ENCODE measurements around the gene TMEM200B.
"Not testable (repeated sequence)": the region's sequence is repeated elsewhere in the genome, so short reads cannot be mapped to it uniquely, and the experiment has no call there.

TMEM200B gene

DNA sequence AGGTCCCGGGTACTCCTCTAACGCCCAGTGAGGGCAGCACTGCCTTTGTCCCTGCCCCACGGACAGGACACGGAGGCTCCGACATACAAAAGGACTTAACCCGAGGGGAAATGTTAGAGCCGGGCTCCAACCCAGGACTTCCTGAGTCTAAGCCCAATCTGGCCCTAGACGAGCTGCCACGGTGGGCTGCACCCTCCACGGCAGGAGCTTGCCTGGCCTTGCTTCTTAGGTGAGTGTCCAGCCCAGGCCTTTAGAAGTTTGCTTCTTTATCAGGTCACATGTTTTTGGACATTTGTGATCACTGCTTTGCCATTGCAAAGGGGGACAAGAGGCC, 11.0 kb upstream of the TMEM200B start:
- DNase-seq (ENCODE audit: low spot score): no peak

DNA sequence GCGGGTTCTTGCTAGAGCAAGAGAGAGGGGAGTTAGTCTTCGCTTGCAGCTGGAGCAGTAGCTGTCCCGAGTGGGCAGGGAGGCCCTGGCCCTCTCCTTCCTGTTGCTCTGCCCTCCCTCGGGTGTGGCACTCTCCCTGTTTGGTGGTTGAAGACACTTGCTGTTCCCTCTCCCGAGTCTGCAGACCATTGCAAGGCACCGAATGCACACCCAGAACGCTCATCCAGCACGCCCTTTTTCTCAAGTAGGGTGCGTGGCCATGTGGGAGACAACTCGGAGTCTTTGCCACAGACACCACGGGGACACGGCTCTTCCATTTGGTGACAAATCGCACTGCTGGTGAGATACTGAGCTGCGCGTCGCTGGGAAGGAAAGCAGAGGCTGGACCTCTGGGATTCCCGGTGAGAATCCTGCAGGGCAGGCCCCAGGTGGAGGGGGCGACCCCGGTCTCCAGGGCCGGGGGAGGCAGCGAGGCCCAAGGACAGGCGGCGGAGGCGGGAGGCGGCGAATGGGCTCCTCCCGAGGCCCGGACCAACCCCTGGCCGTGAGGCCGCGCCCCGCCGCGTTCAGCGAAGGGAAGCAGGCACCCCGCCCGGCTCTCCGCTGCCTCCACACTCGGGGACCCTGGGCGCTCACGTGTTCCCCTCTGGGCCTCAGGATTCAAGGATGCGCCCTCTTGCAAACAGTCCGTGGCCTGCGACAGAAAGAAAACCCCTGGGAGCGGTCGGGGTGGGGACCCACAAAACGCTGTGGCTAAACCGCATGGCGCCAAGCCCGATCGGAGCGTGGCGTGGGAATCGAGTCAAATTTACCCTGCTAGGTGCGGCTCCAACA, 10.4 kb upstream of the TMEM200B start:
- no peak for DNase-seq (ENCODE audit: low spot score)

DNA sequence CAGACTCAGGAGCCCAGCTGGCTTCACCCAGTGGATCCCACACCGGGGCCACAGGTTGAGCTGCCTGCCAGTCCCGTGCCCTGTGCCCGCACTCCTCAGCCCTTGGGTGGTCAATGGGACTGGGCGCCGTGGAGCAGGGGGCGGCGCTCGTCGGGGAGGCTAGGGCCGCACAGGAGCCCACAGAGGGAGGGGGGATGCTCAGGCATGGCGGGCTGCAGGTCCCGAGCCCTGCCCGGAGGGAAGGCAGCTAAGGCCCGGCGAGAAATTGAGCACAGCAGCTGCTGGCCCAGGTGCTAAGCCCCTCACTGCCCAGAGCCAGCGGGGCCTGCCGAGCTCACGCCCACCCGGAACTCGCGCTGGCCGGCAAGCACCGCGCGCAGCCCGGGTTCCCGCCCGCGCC, 7.4 kb upstream of the TMEM200B start:
- not testable (repeated sequence) for DNase-seq (ENCODE audit: low spot score)

DNA sequence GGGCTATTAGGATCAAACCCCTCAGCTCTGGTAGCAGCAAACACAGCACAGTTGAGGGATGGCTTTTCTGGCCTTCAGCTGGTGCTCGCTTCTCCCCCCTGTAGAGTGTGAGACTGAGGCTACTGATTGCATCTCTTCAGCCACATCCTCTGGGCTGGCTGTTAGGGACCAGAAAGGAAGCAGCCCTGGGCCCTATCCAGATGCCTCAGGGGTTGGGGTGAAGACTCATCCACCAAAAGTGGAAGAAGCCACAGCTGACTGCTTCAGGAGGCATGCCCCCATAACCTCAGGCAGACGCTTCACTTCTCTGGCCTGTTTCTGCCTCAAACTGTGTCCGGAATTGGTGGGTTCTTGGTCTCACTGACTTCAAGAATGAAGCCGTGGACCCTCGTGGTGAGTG, 6.2 kb upstream of the TMEM200B start:
- no peak for DNase-seq (ENCODE audit: low spot score)

DNA sequence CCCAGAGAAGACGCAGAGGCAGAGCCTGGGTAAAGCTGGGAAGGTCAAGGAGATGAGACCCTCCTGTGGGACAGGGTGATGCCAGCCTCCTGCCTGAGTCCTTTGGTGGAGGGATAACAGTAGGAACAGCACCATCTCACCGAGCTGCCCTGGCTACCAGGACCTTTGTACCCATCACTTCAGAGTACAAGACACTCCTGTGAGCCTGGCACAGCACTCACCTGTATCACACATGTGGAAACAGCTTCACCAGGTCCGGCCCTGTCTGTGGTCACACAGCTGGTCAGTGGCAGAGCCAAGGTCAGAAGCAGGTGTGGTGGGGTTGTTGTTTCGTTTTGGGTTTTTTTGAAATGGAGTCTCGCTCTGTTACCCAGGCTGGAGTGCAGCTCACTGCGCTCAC, 5.0 kb upstream of the TMEM200B start:
- no peak for DNase-seq (ENCODE audit: low spot score)

DNA sequence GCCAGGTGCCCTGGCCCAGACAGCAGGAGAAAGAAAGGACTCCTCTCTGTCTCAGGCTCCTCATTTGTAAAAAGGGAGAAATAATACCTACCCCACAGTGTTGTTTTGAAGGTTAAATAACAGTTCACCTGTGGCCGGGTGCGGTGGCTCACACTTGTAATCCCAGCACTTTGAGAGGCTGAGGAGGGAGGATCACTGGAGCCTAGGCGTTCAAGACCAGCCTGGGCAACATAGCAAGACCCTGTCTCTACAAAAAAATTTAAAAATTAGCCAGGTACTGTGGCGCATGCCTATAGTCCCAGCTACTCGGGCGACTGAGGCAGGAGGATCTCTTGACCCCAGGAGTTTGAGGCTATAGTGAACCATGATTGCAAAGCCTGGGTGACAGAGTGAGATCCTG, 2.5 kb upstream of the TMEM200B start:
- DNase-seq (ENCODE audit: low spot score): no peak

DNA sequence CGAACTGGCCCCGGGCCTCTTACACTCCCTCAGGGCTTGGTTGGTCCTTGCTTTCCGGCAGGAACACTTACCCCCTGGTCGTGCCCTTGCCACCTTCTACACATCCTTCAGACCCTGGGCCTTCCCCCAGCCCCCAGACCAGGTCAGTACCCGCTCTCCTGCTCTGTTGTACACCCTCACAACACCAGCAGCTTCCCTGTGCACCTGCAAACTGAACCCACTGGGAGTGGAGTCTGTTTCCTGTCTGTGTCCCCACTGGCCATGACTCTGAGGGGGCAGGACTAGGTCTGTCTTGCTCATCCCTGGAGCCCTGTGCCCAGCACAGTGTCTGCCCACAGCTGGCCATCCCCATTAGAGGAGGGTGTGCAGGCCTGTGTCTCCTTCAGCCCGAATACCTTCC, 2.1 kb upstream of the TMEM200B start:
- DNase-seq (ENCODE audit: low spot score): no peak

DNA sequence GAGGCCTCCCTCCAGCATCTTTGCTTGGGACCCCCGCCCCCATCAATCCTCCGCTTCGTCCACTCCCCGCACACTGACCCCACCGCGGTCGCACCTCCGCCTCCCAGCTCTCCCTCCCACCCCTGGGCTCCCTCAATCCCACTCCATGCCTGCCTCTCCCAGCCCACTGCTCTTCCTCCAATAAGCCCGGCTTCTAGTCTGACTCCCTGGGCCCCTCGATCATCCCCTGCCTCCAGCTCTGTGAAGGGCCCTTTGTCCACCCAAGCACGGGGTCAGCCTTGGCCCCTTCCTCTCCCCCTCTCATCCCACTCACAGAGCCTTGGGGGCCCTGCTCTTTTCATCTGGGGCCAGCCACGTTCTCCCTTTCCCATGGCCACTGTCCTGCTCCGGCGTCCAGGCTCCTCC, 1.5 kb upstream of the TMEM200B start:
- peak; percentile 21 for DNase-seq (ENCODE audit: low spot score)

DNA sequence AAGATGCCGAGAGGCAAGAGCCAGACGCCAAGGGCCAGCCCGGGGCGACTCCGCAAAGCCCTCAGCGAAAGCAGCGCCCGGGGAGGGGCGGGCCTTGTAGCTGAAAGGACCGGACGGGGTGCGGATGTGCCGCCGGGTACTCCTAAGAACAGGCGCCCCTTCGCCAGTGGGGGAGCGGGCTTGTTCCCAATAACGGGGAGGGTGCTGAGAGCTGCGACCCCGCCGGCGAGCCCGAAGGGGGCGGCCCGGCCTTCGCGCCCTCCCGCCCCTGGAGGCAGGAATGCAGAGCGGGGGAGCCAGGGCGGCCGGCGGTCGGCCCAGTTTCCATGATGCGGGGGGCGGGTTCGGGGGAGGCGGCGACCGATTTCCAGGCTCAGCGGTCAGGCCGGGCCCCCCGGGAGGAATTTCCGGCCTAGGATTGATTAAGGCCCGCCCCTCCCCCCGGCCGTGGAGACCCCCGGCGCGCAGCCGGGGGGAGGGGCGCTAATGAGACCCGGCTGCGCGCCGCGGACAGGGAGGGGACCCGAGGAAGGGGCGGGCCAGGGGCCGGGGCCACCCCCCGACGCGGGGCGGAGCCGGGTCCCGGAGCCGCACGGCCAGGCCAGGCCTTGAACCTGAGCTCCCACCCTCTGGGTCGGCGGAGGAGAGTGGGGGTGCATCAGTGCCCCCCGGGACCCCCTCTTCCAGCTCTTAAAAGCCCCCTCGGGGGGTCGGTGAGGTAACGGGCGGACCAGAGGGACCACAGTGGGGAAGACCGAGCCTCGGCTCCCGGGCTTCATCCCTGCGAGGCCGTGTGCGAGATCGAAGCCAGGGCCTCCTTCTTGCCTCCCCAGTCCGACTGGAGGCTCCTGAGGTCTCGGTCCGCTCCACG, 898 bp upstream of the TMEM200B start:
- DNase-seq (ENCODE audit: low spot score): peak; percentile 77

DNA sequence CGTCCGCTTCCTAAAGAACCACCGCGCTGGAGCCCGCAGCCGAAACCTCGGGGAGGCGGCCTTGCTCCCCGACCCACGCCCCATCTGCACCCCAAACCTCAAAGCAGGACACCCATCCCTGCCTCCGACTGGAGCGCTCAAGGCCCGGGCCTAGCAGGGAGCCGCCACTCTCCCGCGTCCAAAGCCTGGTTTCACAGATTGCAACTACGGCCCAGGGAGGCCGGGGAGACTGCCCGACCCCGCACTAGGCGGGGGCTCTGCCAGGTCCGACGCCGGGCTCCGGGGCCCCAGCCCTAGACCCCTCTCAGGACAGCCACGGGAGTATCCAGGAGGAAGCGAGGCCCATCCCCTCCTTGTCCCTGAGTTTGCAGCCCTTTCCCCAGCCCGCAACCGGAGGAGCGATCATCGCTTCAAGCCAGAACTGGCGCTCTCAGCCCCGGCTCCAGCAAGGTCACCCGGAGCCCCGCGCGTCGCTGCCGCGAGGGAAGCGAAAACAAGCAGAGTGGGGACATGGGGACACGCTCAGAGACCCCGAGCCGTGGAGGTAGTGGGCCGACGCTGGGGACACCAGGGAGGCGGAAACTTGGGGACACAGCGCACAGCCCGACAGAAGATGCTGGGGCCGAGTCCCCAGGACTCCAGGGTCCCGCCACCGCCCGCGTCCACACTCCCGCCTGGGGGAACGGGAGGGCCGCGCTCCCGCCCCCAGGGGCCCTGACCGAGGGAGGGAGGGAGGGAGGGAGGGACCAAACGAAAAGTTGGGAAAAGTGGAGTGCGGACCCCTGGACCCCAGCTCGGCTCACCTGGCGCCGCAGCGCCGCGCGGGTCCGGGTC, 433 bp downstream of the TMEM200B start:
- no peak for DNase-seq (ENCODE audit: low spot score)

DNA sequence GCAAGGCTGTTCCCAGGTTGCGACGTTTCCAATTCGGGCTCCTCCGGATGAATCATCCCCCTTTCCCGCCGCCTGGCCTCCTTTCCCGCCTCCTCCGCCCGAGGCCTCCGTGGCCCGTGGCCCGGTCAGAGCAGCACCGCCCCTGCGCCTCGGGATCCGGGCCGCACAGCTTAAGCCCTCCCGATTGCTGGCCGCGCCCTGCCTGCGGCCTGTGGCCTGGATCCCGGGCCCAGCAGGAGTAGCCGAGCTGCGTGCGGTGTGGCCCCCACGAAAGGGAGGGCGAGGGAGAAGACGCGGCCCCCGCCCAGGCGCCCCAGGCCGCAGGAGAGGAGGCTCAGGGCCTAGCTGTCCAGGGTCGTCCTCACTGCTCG, 1.0 kb downstream of the TMEM200B start:
- no peak for DNase-seq (ENCODE audit: low spot score)

DNA sequence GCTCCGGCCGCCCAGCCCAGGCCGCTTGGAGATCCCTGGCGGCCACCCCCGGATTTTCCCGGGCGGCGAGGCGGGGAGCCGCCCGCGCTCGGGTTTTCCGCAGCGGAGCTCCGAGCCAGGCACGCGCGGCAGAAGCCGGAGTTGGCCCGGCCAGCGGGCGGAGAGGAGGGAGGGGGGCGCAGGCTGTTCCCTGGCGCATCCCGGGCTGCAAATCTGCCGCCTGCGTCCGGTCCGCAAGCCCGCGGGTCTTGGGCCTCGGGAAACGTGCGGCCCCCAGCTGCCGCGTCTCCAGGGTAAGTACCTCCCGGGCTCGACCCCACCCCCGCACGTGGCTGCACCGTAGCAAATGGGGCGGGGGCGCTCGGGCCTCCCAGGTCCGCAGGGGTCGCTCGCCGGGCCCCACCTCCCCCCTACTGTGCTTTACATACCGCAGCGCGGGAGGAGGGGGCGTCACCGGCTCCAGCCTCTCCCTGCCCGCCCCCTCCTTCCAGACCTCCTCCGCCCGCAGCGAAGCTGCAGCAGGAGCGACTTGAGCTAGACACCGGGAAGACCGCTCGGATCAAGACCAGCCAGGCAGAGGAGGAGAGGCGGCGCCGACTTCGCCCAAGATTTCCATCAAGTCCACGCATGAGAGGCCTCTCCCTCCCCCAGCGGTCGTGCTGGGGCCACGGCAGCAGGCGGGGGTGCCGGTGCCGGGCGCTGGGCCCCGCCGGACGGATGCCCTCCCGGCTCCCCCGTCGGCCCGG, 1.6 kb downstream of the TMEM200B start:
- DNase-seq (ENCODE audit: low spot score): no peak

DNA sequence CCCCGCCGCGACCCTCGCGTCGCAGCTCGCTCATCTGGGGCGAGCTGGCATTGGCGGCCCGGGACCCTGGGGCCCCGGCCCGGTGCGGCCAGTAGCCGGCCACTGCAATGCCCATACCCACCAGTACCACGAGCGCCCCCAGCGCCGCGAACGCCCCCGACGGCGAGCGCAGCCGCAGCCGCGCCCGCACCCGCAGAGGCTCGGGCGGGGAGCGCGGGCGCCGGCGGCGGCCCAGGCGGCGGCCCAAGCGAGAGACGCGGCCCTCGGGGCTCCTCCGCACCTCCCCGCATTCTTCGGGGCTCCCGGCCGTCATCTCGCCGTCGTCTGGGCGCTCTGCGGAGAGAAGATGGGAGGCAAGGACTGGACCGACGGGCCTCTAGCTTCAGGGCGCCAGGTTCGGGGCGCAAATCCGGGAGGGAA, 2.2 kb downstream of the TMEM200B start:
- DNase-seq (ENCODE audit: low spot score): no peak

DNA sequence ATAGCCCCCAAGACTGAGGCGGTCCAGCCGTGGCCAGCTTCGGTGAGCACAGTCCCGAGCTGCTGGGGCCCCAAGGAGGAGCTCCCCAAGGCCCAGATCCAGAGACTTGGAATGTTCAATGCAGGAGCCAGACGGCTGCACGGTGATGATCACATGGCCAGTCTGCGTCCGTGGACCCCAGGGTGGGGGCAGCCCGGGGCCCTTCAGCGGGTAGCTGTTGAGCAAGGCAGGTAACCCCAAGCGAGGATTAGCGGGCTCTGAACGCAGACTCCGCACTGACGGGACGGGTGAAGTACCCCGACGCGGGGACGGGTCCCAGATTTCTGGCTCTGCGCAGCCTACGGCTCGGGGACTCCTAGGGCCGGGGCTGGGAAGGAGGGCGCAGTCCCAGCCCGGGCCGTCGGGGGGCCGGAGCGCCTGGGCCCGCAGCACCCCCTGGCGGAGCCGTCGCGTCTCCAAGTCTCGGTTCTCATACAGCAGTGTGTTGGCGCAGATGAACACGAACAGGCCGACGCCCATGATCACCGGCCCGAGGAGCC, 2.7 kb downstream of the TMEM200B start:
- no peak for DNase-seq (ENCODE audit: low spot score)

DNA sequence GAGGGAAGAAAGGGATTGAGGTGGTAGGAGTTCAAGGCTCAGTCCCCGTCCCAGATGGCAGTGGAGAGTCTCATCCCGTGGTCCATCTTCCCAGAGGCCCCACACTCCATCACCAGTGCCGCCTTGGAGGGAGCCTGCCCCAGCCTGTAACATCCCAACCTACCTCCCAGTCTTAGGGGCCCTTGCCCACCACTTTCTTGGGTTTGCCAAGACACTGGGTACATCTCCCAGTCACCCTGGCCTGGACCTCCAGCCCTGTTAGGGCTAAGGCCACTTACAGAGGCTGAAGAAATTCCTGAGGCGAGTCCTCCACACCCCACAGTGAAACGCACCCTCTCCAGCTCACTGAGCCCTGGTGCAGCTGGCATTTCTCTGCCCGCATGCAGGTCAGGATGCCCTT, 3.3 kb downstream of the TMEM200B start:
- DNase-seq (ENCODE audit: low spot score): no peak

DNA sequence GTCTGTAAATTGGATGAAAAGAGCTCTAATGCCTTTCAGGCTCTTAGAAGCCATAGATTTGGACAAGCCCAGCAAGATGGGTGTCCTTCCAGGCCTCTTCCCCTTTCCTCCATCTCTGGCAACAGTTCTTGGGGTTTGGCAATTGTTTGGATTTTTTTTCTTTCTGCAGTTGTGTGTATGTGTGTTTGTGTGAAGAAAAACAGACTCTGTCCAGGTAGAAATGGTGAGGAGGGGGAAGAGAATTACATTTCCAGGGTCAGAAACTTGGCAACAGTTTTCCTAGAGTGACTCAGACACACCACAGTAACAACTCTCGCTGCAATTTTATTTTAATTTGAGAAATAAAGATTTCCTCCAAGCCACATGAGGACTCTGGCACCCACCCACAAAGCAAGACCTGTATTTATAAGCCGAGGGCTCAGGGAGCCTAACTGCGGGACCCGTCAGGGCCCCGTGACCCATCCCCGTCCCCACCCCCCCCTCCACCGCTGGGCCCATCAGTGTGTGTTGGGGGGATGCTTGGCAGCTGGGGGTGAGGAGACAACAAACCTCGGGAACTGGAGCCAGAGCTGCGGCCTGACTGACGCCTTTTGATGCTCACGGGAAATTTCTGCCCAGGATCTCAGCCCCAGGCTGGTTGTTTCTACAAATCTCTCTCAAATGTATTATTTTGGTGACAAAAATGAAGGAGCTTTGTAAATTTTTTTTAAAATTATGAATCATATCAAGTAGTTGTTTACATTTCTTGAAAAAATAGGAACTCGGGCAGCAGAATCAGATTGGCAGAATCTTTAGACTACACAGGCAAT, 4.4 kb downstream of the TMEM200B start:
- DNase-seq (ENCODE audit: low spot score): no peak

DNA sequence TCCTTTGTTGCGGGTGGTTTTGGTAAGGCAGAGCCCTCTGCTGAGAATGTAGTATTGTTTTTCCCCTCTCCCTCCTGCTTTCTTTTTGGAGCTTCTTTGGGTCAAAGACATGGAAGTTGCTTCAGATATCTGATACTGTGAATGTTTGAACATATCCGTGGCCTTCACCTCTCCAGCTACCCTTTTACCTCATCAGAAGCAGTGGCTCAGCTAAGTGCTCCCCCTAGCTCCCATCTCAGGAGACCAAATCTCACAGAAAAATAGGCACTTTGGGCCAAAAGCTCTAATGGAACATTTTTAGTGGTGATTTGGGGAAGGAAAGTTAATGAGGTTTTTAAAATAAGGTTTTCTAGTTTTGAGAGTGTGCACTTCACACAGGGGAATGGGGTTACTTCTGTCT, 6.3 kb downstream of the TMEM200B start:
- DNase-seq (ENCODE audit: low spot score): no peak

DNA sequence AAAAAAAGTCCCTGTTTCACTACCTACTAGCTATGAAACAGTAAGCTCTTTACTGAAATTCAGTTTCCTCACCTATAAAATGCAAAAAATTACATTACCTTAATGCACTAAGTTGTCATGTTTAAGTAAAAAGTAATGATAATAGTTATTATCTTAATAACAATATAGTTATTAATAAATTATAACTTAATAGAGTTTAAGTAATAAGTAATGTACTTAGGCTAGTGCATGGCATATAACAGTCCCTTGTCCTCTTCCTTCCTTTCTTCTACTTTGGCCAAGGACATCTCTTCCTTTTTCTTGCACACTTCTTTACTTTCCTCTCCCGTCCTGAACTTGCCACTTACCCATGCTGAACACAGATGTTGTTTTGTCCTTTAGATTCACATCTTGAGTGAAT, 9.0 kb downstream of the TMEM200B start:
- no peak for DNase-seq (ENCODE audit: low spot score)

DNA sequence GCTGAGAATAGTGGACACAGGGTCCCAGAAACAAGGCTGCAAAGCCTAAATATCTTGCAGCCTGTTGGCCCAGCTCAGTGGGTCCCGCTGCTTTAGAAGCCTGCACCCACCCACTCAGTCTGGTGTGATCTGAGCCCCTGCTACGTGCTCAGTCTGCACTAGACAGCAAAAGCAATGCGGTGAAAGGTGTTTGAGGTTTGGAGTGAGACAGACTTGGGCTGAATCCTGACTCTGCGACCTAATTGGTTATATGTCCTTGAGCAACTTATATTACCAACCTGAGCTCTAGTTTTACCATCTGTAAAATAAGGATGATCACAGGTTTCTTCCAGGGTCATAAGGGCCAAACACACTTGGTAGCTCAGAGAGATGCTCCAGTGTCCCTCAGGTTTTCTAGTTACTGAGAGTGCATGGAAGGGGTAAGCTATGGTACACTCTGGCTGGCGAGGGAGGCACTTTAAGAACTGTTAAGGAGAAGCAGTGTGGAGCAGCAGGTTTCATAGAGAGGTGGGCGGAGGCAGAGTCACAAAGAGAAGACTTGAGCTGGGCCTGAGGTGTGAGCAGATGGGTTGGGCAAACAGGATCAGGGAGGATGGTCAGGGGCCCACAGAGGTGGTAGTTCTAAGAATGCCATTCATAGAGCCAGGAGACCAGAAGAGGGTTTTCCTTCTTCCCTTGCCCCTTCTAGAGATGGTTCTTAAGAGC, 10.1 kb downstream of the TMEM200B start:
- no peak for DNase-seq (ENCODE audit: low spot score)

Measured in SK-N-DZ (cell line).